C4-2B (cell line): Measurements from ENCODE around the gene SKA3.

Source experiments
- H3K27ac ChIP-seq: fragments of 450-650 bp; 2 replicates; pipeline ENCODE4 v1.5.1; 2017
- CTCF ChIP-seq: fragments of 450-650 bp; conservative IDR thresholded peaks from 2 replicates; pipeline ENCODE4 v1.5.1; 2017; ENCODE audit warnings: mild to moderate bottlenecking
- ZFX ChIP-seq: fragments of 450-650 bp; IDR thresholded peaks from 2 replicates; pipeline ENCODE4 v1.6.1; 2017

Gene SKA3

GRCh38 chr13:21118180-21118579 lies 58.2 kb downstream of the SKA3 start:
- no peak overlapping the region for H3K27ac ChIP-seq
- TF ChIP-seq ZFX, result no peak
- no peak for TF ChIP-seq CTCF

- no peak overlapping the region for H3K27ac ChIP-seq
- TF ChIP-seq CTCF (no peak), ZFX (no peak)
Observed at GRCh38 chr13:21117104-21117809, 59.1 kb downstream of the SKA3 start.

- H3K27ac ChIP-seq, result no peak overlapping the region
- no peak for TF ChIP-seq CTCF
- no peak for TF ChIP-seq ZFX
Observed at GRCh38 chr13:21116141-21116540, 60.2 kb downstream of the SKA3 start.

- no peak overlapping the region for H3K27ac ChIP-seq
- TF ChIP-seq CTCF, result no peak
- TF ChIP-seq ZFX, result no peak
Observed at GRCh38 chr13:21115231-21115630, 61.1 kb downstream of the SKA3 start.

- TF ChIP-seq CTCF (no peak), ZFX (no peak)
- H3K27ac ChIP-seq, result no peak overlapping the region
Observed at GRCh38 chr13:21111546-21111945, 64.8 kb downstream of the SKA3 start.

GRCh38 chr13:21109168-21109567 lies 67.2 kb downstream of the SKA3 start:
- TF ChIP-seq ZFX, result no peak
- TF ChIP-seq CTCF, result no peak
- no peak overlapping the region for H3K27ac ChIP-seq

GRCh38 chr13:21106089-21106488 lies 70.3 kb downstream of the SKA3 start:
- no peak overlapping the region for H3K27ac ChIP-seq
- TF ChIP-seq CTCF, result no peak
- TF ChIP-seq ZFX, result no peak
